RWPE1 (cell line): ENCODE data around the gene SRPK2.
"Not testable (repeated sequence)": the region's sequence is repeated elsewhere in the genome, so short reads cannot be mapped to it uniquely, and the experiment has no call there.

ENCODE experiments used
- CTCF ChIA-PET: fragments of 350-600 bp; sonication (Branson Sonifier 250); formaldehyde crosslinking; extraction: SDS; loops from one replicate; lab custom pipeline; 2021; lab: Yijun Ruan, JAX
- POLR2A ChIA-PET: fragments of 400-600 bp; formaldehyde crosslinking; extraction: SDS; loops from one replicate; lab custom pipeline; 2020; ENCODE audit warnings: antibody characterized with exemption; ENCODE audit not compliant: low non-redundant PET; lab: Yijun Ruan, JAX
- DNase-seq: peaks from one replicate; pipeline ENCODE4 v3.0.0; 2012; ENCODE audit warnings: low spot score
- H3K27ac ChIP-seq: fragments of 450-650 bp; 2 replicates; pipeline ENCODE4 v1.5.1; 2017
- TF ChIP-seq, protein P1 (sequence below): fragments of 450-650 bp; conservative IDR thresholded peaks from 2 replicates; pipeline ENCODE4 v1.5.1; 2017; ENCODE audit warnings: low read depth, mild to moderate bottlenecking

Gene SRPK2

DNA sequence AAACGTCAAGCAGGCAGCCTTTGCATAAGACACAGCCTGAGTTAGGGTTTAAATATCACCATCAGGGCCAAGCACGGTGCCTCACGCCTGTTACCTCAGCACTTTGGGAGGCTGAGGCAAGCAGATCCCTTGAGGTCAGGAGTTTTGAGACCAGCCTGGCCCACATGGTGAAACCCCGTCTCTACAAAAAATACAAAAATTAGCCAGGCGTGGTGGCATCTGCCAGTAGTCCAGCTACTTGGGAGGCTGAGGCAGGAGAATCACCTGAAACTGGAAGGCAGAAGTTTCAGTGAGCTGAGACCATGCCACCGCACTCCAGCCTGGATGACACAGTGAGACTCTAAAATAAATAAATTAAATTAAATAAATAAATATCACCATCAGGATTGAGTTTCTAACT lies 33.0 kb downstream of the SRPK2 start:
- CTCF ChIA-PET, result no interaction called here

DNA sequence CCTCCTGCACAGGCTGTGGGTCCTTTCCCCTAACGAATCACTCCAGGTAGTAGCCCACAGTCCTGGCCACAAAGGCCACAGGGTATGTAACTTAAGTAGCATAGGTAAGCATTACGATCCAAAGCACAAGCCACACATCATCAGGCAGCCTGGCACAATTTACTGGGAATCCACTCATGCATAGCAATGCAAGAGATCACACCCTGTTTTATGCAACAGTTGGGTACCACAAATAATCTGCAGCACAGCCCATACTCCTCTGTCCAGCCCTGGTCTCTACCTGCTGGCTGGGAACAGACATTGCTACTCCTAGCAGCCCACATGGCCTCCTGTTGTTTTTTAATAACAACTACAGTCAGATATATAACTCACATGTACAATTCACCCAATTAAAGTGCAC lies 34.3 kb downstream of the SRPK2 start:
- CTCF ChIA-PET, result no interaction called here

More for the DNA sequence above, 33.0 kb downstream of the SRPK2 start:
- no peak overlapping the region for H3K27ac ChIP-seq
- TF ChIP-seq, protein P1, sequence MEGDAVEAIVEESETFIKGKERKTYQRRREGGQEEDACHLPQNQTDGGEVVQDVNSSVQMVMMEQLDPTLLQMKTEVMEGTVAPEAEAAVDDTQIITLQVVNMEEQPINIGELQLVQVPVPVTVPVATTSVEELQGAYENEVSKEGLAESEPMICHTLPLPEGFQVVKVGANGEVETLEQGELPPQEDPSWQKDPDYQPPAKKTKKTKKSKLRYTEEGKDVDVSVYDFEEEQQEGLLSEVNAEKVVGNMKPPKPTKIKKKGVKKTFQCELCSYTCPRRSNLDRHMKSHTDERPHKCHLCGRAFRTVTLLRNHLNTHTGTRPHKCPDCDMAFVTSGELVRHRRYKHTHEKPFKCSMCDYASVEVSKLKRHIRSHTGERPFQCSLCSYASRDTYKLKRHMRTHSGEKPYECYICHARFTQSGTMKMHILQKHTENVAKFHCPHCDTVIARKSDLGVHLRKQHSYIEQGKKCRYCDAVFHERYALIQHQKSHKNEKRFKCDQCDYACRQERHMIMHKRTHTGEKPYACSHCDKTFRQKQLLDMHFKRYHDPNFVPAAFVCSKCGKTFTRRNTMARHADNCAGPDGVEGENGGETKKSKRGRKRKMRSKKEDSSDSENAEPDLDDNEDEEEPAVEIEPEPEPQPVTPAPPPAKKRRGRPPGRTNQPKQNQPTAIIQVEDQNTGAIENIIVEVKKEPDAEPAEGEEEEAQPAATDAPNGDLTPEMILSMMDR, result no peak
- no peak for DNase-seq
- POLR2A ChIA-PET, result no interaction called here

DNA sequence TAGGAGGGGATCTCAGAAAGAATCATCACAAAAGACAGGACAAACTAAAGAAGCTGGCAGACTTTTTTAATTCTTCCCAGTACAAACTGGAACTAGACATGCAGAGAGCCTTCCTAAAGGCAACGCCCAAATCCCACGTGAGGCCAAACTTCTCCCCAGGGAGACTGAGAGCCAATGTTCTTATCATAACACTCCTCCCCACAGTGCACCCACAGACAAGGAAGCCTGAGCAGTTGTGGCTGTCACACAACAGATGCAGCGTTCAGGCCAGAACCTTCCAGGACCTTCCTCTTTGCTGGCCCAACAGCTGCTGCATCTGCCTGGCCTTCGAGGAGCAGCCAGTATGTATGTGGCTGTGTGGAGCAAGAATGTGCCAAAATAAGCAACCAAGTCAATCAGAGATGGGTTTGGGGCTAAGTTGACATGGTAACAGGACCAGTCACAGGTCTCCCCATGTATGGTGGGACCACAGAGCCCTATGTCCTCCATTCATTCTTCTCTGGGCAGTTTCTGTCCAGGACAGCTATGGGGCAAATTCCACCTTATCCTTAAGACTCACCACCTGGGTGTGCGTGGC lies 34.9 kb downstream of the SRPK2 start:
- ChIA-PET POLR2A (no interaction called here), CTCF (no interaction called here)
- H3K27ac ChIP-seq, result peak overlapping the region; percentile 49
- DNase-seq, result no peak
- TF ChIP-seq, protein P1, result no peak

More for the DNA sequence above, 34.3 kb downstream of the SRPK2 start:
- DNase-seq, result no peak
- TF ChIP-seq, protein P1, result no peak
- POLR2A ChIA-PET, result no interaction called here
- H3K27ac ChIP-seq, result peak overlapping the region; percentile 49

DNA sequence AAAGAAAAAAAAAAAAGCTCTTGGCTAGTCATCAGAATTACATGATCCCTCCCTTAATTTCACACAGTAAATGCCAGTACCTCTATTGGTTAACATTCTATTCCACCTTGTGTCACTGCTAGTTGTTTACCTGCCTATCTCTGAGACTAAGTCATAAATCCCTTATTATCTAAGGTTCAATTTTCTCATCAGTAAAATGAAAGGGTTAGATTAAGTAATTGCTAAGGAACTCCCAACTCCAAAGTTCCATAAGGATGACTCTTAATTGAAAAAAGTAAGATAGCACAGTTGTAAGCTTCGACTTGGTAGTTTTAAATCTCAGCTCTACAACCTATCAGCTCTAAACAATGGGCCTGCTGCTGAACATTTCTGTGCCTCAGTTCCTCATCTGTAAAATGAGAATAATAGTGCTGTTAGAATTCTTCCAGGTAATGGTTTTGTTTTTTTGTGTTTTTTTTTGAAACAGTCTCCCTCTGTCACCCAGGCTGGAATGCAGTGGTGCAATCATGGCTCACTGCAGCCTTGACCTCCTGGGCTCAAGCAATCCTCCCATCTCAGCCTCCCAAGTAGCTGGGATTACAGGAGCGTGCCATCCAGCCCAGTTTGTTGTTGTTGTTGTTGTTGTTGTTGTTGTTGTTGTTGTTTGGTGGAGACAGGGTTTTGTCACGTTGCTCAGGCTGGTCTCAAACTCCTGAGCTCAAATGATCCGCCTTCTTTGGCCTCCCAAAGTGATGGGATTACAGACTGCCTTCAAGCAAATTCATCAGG lies 35.6 kb downstream of the SRPK2 start:
- no peak for DNase-seq
- CTCF ChIA-PET, result no interaction called here
- TF ChIP-seq, protein P1, result no peak
- POLR2A ChIA-PET, result no interaction called here
- peak overlapping the region; percentile 82 for H3K27ac ChIP-seq

DNA sequence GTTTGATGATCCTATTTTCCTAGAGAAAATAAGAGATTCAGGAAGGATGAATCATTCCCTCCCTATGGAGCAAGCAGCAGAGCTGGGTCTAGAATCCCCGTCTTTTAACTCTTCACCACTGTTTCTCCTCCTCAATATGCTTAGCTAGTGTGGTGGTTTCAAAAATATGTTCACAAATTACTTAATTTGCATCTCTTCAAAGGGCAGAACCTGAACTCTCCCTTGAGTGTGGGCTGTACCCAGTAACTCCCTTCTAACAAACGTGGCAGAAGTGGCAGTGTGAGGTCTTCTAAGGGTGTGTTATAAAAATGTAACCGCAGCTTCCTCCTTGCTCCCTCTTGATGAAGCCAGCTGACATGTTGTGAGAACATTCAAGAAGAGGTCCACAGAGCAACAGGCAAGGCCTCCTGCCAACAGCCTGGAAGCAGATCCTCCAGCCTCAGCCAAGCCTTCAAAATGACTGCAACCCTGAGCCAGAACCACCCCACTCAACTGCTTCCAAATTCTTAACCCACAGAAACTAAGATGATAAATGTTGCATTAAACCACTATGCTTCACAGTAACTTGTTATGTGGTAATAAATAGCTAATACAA lies 36.6 kb downstream of the SRPK2 start:
- peak; percentile 24 for DNase-seq
- TF ChIP-seq, protein P1, result no peak
- peak overlapping the region; percentile 82 for H3K27ac ChIP-seq
- POLR2A ChIA-PET, result no interaction called here
- CTCF ChIA-PET, result no interaction called here

DNA sequence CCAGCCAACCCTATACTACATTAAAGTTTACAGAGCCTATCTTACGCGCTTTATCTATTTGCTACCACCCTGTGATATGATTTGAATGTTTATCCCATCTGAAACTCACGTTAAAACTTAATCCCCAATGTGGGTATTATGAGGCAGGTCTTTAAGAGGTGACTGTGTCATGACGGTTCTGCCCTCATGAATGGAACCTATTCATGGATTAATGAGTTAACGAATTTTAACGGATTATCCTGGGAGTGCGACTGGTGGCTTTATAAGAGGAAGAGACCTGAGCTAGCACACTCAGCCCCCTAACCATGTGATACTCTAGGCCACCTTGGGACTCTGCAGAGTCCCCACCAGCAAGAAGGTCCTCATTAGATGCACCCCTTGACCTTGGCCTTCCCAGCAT lies 37.8 kb downstream of the SRPK2 start:
- TF ChIP-seq, protein P1, result no peak
- ChIA-PET POLR2A (no interaction called here), CTCF (interaction anchor here (0.7 kb wide), 1 partner anchor 311 kb away, joined by 4 read pairs; no protein-coding TSS in a partner anchor)
- DNase-seq, result no peak
- no peak overlapping the region for H3K27ac ChIP-seq

DNA sequence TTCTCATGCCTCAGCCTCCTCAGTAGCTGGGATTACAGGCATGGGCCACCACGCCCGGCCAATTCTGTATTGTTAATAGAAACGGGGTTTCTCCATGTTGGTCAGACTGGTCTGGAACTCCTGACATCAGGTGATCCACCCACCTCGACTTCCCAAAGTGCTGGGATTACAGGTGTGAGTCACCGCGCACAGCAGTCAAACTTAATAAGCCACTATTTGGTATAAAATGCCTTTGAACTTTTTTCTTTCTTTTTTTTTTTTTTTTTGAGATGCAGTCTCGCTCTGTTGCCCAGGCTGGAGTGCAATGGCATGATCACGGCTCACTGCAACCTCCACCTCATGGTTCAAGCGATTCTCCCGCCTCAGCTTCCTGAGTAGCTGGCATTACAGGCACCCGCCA lies 40.5 kb downstream of the SRPK2 start:
- H3K27ac ChIP-seq, POLR2A ChIA-PET, DNase-seq, CTCF ChIA-PET: not testable (repeated sequence)
